GM19025 (cell line): ENCODE data around the gene ATAD2B.

Experiments
- ATAC-seq: cut with Tn5 transposase; IDR thresholded peaks from one replicate; pipeline ENCODE4 v1.9.1; 2021; ENCODE audit warnings: mild to moderate bottlenecking, low read depth, moderate library complexity; ENCODE audit not compliant: unreplicated experiment

The ATAD2B gene

DNA sequence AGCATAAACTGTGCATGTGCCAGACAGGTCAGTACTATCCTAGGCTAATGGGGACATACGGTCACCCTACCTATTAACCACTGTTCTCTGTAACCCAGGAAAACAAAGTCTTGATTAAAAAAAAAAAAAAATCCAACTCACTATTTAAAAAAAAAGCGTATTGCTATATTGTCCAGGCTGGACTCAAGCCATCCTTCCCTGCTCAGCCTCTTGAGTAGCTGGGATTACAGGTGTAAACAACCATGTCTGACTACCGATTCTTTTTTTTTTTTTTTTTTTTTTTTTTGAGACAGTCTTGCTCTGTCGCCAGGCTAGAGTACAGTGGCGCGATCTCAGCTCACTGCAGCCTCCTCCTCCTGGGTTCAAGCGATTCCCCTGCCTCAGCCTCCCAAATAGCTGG, 11.6 kb downstream of the ATAD2B start:
- no peak for ATAC-seq

DNA sequence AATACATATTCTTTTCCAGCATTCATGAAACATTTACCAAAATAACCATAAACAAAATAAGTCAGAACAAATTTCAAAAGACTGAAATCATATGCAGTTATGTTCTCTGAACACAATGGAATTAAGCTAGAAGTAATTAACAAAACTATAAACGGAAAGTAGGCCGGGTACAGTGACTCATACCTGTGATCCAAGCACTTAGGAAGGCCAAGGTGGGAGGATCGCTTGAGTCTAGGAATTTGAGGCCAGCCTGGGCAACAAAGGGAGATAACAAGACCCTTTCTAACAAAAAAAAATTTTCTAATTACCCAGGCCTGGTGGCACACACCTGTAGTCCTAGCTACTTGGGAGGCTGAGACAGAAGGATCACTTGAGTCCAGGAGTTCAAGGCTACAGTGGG, 14.9 kb downstream of the ATAD2B start:
- no peak for ATAC-seq

DNA sequence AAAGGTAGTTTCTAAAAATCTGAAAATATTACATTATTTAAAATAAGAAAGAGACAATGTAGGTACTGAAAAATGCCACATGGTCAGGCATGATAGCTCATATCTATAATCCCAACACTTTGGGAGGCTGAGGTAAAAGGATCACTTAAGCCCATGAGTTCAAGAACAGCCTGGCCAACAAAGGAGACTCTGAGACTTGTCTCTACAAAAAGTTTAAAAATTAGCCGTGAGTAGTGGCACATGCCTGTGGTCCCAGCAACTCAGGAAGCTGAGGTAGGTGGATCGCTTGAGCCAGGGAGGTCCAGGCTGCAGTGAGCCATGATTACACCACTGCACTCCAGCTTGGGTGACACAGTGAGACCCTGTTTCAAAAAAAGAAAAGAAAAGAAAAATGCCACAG, 21.8 kb downstream of the ATAD2B start:
- no peak for ATAC-seq

DNA sequence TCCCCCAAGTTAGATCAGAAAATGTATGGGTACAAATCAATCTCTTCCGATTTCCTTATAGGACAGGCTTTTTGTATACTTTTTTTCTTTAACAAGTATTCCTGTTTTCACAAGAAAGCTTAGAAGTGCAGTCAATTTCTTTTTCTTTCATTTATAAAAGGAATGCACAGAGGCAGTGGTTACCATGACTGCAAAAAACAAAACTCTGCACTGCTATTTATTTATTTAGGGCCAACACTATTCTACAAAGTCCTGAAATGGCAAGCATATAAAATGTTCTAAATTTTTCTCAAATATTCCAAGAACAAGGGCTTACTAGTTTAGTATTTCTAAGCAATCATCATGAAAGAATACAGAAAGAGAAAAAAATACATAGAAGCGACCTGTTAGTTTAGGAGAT, 22.2 kb downstream of the ATAD2B start:
- ATAC-seq: no peak

DNA sequence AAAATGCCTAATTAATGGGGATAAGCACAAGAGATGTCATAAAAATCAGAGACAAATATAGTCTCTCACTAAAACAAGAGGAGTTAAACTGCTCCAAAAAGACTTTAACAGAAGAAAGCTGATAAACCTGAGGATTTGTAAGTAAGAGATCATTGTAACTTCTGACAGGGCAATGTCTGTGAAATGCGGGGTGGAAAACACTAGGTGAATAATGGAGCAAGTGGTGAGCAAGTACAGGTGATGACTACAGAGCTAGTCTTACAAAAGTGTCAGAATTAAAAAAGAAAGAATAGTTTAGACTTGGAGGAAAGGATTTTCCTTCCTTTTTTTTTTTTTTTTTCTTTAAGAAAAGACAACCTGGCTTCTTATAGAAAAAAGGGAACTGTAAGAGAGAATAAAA, 22.7 kb downstream of the ATAD2B start:
- no peak for ATAC-seq

DNA sequence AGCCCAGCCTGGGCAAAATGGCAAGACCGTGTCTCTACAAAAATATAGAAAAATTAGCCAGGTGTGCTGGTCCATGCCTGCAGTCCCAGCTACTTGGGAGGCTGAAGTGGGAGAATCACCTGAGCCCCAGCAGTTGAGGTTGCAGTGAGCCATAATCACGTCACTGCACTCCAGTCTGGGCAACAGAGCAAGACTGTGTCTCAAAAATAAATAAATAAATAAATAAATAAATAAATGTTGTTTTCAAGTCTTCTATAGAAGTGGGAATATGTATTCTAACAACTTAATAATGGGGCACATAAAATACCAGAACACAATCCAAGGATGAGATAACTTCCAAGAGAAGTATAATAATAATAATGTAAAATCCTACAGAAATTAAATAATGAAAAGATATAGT, 23.9 kb downstream of the ATAD2B start:
- no peak for ATAC-seq

DNA sequence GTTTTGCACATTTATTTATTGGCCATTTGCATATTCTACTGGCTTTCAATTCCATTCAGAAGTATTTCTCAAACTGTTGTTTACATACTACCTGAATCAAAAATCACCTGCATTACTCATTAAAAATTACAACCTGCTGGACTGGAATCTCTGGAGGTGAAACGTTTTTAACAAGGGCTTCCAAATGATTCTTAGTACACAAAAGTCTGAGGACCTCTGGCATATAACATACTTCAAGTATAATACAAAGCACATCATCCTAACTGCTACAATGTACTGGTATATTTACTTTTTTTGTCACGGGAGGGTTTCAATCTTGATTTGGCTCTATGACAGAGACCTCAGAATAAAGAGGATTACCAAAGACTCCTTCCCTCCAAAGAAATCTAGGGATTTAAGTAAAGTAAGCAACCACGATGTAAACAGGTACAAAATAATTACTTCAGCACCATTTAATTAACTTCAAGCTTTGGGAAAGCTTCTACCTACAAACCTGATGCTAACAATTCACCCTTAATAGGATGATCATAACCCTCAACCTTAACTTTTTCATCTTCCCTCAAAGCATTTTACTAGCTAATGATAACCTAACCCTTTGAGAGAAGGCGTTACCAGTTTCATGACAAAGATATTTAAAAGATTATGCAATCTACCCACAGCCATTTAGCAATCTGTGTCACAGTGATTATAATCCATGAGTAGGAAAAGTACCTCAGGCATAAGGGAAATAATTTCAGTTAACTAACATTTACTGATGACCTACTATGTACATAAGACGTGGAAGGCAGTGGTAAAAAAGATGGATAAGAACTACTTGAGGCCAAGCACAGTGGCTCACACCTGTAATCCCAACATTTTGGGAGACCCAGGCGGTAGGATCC, 24.7 kb downstream of the ATAD2B start:
- no peak for ATAC-seq

DNA sequence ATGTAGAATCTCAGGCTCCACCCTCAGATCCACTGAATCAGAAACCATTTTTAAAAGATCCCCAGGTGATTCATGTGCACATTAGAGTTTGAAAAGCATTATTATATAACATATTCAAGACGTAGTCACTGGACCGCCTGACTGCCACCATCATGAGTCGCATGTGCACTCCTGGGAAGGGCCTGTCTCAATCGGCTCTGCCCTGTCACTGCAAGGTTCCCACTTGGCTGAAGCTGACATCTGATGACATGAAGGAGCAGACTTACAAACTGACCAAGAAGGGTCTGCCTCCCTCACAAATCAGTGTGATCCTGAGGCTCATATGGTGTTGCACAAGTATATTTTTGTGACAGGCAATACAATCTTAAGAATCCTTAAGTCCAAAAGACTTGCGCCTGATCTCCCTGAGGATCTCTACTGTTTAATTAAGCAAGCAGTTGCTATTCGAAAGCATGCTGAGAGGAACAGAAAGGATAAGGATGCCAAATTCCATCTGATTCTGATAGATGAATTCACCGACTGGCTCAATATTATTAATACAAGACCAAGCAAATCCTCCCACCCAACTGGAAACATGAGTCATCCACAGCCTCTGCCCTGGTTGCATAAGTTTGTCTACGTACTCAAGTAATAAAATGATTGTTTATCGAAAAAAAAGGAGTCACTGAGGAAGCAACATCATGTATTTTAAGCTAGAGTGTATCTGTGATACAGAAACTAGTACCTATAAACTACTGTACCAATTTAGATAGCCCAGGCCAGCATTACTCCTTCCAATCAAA, 26.2 kb downstream of the ATAD2B start:
- no peak for ATAC-seq

DNA sequence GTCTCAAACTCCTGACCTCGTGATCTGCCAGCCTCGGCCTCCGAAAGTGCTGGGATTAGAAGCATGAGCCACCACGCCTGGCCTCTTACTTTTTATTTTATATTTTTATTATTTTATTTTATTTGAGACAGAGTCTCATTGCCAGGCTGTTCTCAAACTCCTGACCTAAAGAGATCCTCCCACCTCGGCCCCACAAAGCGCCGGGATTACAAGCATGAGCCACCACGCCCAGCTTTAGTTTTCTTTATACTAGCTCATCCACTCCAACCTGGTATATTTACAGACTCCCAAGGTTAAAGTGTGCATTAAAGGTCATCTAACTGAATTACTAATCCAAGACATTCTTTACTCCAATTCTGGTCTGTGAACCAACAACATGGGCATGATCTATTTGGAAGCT, 26.8 kb downstream of the ATAD2B start:
- no peak for ATAC-seq

DNA sequence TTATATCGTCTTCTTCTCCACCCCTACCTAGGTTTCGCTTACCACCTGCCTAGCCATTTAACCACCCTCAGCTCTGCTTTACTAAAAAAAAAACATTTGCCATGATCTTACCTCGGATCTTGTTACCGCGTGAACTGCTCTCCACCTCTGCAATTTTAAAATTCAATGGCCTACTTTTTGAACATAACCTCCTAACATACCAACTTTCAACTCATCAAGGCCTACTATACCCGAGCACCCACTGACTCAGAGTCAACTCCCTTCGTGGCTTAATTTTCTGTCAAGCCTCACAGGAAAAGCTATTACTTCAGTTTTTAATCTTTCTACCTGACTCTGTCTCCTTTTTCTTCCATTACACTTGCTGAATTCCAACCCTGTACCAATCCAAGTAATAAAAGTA, 55.7 kb downstream of the ATAD2B start:
- no peak for ATAC-seq

DNA sequence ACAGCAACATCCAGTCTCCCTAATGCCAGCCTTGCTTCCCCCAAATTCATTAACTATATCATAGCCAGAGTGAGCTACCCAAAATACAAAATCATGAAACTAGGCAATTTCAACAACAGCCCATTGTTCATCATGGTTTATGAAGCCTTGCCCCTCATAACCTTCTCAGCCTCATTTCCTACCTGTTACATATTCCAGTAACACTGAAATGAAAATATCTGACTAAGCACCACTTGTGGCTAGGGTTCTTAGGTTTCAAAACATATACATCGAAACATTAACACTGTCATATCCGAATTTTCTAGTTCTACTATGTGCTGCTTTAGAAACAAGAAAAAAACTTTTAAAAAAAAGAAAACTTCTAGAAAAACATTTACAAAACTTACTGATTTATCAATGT, 59.5 kb downstream of the ATAD2B start:
- no peak for ATAC-seq

DNA sequence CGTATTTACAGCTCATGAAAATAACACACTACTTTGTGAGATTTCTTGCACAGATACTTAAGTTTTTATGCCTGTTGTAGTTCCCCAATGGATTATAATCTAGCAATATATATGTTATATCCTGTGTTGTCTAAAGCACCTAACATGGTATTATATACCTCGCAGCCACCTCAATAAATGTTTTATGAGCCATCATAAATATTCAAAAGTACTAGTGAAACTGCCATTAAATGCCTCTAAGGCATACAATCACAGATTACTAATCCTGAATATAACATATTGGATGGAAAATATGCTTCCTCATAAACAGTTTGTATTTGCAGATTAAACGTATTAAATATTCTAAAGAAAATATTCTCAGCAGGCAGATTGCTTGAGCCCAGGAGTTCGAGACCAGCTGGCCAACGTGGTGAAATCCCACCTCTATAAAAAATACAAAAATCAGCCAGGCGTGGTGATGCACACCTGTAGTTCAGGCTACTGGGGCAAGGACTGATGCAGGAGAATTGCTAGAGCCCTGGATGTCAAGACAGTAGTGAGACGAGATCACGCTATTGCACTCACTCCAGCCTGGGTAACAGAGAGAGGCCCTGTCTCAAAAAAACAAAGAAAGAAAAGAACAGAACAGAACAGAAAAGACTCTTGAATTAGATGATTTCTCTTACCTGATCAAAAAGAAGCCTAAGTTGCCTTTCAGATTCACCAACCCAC, 64.1 kb downstream of the ATAD2B start:
- no peak for ATAC-seq

DNA sequence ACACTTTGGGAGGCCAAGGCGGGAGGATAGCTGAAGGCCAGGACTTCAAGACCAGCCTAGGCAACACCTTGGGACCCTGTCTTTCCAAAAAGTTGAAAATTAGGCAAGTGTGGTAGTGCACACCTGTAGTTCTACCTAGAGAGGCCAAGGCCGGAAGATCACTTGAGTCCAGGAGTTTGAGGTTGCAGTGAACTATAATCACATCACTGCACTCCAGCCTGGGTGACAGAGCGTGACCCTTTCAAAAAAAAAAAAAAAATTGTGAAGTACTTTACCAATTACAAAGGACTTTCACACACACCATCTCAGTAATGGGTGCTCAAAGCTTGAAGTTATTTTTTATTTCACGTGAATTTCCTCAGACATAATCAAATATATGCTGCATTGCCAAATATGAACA, 65.0 kb downstream of the ATAD2B start:
- ATAC-seq: no peak

DNA sequence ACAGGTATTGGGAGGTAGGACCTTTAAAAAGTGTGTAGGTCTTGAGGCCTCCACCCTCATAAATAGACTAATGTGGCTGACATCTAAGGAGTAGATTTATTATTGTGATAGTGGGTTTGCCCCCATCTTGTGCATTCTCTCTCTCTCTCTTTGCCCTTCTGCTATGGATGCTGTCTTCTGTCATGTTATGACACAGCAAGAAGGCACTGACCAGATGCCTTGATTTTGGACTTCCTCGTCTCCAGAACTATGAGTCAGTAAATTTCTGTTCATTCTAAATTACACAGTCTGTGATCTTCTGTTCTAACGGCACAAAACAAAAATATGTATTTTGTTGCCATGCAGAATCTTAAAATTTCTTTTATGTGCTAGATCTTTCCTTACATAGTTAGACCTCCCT, 66.9 kb downstream of the ATAD2B start:
- ATAC-seq: no peak

DNA sequence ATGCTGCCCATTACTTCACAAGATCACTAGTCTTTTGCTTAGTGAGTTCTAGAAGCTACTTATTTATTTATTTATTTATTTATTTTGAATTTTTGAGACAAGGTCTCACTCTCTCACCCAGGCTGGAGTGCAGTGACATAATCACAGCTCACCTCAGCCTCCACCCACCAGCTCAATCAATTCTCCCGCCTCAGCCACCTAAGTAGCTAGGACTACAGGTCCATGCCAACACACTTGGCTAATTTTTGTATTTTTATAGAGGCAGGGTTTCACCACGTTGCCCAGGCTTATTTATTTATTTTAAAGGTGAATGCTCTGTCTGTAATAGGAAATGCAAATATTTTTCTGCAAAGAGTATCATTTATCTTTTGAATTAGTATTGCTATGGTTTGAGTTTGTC, 67.7 kb downstream of the ATAD2B start:
- no peak for ATAC-seq

DNA sequence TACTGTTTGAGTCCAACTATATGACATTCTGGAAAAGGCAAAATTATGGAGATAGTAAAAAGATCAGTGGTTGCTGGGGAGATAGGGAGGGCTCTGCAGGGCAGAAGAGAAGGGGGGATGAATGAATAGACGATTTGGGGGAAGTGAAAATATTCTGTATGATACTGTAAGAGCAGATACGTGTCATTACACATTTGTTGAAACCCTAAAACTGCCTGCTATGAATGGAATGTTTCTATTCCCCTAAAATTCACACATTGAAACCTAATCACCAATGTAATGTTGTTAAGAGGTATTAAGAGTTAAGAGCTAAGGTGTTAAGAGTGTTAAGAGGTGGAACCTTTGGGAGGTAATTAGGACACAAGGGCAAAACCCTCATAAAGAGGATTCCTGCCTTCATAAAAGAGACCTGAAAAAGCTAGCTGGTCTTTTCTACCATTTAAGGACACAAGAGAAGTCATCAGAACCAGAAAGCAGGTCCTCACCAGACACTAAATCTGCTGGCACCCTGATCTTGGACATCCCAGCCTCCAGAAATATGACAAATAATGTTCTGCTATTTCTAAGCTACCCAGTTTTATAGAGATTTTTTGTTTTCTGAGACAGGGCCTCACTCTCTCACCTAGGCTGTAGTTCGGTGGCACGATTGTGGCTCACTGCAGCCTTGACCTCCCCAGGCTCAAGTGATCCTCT, 76.2 kb downstream of the ATAD2B start:
- ATAC-seq: no peak

DNA sequence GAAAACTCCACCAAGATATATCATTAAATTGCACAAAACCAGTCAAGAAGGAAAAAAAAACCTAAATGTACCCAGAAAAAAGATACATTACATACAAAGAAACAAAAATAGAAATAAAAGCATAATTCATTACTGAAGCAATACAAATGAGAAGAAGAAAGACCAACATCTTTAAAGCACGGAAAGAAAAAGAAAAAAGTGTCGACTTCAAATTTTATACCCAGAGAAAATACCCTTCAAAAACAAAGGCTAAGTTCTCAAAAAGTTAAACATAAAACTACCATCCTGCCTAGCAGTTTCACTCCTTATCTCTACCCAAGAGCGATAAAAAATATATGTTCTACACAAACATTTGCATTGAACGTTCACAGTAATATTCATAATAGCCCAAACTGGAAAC, 82.0 kb downstream of the ATAD2B start:
- no peak for ATAC-seq

DNA sequence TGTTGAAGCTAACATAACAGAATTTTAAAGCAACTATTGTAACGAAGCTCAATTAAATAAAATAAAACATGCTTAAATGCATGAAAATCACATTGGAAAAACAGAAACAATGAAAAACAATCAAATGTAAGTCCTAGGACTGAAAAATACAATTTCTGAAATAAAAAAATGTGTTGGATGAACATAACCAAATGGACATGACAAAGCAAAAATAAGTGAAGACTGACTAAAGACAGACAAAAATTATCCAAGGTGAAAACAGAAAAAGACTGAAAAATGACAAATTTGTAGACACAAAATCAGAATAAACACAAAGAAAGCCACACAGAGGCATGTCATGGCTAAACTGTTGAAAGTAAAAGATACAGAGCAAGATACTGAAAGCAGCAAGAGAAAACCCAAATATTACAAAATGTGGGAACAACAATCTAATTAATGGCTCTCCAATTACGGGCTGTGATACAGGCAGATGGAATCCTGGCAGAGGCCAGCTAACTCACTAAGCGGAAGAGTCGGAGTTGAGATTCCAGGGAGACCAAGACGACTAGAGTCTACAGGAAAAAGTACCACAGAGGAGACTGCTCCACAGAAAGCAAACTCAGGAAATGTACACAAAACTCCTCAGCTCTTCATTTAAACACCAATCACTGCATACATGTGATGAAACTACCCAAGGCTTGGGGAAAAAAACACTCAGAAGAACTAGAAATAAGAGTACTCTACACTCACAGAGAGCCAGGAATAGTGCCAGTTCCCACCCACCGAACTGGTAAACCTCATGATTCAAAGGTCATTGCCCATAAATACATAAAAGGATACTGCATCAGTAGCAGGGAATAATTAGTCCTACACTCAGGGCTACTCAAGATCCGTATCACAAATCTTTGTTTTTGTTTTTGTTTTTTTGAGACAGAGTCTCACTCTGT, 83.6 kb downstream of the ATAD2B start:
- ATAC-seq: no peak

DNA sequence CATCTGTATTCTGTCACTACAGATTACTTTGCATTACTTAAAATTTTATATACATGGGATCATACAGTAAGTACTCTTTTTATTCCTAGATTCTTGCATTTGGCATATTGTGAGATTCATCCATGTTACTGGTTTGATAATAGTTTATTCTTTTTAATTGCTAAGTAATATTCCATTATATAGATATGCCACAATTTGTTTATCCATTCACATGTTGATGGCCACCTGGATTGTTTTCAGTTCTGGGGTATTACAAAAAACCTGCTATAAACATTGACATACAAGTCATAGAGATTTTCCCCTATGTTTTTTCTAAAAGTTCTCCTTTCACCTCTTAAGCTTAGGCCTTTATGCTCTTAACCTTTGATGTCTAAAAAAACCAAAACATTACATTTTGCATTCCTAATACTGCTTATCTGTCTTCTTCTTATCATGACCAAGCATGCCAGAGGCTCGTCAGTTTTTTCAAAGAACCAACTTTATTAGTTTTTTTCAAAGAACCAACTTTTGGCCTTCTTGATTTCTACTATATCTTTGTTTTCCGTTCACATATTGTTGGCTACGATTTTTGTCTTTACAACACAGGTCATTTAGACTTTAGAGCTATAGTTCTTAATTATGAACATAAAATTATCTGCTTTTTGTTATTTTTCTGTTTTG, 86.9 kb downstream of the ATAD2B start:
- ATAC-seq: no peak
